ENCODE data around the gene NACAD. TPM values are rescaled to one million over a fixed set of nuclear protein-coding genes. Genes with fewer than 3 reads are reported as not detected.
A peak's percentile ranks its signal among the peaks of the same experiment; 100 is the strongest.

The NACAD gene
- total RNA-seq, 1 donor from 2014 or later, result 5.1 TPM

DNA sequence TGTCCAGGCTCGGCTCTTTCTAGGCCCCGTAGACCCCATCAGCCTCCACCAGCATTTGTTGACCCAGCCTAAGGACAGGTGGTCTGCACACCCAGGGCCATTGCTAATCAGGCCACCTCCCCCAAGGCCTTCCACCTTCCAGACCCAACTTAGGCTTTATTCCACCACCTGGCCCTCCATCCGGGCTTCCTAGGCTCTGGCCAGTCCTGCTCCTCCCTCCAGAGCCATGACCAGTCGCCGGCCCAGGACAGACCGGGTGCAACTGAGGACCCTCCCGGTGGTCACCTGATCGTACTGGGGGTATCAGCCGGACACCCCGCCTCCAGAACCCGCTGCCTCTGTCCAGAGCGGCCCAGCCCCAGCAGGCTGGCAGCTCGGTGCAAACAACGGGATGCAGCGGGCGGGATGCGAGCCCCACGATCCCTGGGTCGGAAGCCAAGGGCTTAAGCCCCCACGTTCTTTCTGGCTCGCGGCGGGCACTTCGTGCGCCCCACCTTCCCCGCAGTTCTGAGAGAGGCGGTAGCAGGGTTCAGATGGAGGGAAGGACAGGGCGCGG lies 545 bp downstream of the NACAD start:
- DNase-seq, result peak; percentile 16

DNA sequence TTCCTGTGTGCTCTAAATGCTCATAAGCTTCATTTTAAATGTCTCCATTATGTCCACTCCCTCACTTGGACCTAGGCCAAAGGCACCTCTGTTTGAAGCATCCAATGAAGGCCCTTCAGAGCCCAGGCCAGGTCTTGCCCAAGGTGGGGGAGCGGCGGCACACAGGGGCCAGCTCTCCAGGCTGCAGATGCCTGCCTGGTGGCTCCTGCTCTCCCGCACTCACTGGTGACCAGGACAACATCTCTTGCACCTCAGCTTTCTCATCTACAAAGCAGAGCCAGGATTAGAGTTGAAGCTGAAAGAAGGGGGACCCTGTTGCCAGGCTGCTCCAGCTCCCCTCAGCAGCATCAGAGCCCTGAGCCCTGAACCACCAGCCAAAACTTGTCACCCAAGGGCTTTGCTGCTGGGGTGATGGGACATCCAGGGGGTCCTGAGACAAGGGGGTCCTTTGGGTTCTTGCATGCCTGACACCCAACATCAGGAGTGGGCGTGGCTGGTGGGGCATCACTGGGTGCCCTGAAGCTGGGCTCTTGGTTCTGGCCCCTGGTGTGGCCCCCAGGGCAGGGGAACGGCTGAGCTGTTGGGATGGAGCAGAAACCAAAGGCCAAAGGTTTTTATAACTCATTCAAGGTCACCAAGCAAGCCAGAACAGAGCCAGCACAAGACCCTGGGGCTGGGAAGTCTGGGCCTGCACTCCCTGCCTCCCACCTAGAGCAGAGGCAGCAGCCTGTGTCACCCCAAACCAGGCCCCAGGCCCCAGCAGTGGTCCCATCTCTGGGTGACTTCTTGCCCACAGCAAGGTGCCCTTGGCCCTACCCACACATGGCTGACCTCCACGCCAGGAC lies 1.2 kb downstream of the NACAD start:
- DNase-seq, result no peak

DNA sequence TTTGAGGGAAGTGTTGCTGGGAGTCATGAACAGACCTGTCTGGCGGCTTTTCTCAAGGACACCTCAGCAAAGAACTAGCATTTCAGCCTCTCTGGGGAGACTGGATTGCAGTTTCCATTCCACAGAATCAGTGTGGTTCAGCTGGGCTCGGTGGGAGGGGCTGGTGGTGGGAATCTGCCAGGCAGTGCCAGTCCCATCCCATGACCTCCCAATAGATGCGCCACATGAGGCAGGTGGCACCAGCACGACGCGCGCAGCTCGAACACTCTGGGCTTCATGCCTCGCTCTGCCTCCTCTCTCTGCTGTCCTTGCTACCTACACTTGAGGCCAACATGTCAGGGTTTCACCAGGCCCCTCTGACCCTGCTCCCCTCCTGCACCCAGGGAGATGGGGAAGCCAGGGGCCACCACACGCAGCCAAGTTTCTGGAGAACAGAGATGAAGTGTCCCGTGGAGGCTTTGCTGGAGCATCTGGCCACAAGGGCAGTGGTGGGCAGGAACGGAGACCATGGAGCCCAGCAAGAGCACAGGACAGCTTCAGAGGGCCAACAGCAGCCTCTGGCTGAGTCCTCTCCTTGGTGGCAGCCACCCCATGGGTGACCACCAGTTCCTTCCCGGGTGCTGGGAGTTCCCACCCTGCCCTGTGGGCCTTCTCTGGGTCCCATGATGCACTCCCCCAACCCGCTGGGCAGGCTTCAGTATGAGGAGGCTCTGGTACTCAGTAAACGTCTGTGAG lies 2.3 kb downstream of the NACAD start:
- no peak for DNase-seq

DNA sequence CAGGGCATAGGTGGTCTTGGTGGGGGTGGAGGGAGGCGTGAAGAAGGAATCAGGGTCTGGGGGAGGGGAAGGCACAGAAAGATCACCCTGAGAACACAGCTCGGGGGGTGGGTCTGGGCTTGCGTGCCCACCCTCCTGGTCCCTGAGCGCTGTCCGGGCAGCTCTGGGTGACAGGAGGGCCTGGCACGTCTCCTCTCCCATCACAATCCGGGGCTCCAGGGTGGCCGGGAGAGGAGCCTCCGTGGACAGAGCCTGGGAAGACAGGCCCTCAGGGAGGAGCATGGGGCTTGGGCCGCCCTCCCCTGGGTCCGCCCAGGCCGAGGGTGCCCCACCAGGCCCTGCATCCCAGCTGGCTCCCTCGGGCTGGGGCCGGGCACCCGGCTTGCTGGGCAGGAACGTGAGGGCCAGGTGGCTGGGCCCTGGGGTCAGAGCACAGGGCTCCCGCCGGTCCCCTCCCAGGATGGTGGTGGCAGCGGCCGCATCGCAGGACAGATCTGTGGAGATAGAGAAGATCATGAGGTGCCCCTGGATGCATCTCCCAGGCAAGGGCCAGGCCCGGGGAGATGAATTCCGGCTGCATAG lies 3.1 kb downstream of the NACAD start:
- DNase-seq, result no peak

DNA sequence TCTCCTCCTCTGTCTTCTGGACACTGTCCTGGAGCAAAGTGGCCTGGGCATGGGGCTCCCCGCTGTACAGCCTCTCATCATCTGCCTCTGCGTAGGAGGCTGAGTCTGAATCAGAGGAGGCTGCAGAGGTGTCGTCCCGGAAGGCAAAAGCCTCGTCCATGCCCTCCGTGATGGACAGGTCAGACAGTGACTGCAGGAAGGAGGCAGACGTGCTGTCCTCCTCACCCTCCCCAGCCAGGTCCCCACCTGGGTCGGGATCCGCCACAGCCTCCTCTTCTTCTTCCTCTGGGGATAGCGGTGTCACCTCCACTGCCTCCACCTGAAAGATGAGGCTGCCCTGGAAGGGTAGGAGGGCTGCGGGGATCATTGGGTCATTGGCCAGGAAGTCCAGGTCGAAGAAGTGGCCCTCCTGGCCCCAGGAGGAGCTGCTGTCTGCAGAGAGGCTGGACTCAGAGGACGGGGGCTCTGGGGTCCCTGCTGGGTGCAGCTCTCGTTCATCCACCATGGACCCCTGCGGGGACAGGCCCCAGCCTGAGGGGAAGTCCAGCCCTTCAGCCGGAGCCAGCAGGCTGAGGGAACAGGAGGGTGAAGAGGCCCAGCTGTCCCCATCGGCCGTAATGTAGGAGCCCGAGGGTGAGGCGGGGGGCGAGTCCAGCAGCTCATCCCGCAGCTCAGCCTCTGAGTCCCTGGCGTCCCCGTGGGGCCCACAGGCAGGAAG lies 3.7 kb downstream of the NACAD start:
- DNase-seq, result no peak

DNA sequence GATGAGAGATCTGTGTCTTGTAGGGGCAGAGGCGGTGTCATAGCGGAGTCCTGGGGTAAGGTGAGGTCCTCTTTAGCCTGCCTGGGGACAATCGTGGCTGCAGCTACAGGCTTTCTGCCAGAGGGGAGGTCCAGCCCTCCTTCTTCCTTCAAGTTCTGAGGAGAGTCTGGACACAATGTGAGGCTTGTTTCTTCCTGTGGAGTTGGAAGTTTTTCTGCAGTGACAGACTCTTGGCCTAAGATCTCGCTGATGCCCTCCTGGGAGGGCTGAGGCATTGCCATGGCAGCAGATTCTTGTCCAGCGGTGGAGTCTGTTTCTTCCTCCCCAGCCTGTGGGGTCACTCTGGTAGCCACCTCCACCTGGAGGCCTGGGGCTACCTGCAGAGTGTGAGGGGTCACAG lies 4.4 kb downstream of the NACAD start:
- DNase-seq, result no peak

DNA sequence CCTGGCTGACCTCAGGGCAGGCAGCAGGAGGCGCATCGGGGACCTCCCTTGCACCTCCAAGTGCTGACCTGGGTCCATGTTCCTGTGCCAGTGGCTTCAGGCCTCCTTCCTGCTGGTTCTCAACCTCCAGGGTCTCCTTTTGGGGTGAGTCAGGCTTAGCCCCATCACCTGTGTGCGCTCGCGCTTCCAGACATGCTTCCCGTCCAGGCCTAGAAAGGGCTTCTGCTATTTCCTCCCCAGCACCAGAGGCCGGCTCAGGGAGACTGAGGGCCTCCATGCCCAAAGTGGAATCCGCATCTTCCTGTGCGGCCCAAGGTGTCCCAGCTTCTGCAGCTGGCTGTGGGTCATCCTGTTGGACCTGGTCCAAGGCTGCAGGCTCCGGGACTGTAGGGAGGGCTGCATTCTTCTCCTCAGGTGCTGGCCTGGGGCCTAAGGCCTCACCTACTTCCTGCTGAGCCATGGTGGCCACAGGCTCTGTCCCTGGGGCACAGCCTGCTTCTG lies 5.9 kb downstream of the NACAD start:
- no peak for DNase-seq

DNA sequence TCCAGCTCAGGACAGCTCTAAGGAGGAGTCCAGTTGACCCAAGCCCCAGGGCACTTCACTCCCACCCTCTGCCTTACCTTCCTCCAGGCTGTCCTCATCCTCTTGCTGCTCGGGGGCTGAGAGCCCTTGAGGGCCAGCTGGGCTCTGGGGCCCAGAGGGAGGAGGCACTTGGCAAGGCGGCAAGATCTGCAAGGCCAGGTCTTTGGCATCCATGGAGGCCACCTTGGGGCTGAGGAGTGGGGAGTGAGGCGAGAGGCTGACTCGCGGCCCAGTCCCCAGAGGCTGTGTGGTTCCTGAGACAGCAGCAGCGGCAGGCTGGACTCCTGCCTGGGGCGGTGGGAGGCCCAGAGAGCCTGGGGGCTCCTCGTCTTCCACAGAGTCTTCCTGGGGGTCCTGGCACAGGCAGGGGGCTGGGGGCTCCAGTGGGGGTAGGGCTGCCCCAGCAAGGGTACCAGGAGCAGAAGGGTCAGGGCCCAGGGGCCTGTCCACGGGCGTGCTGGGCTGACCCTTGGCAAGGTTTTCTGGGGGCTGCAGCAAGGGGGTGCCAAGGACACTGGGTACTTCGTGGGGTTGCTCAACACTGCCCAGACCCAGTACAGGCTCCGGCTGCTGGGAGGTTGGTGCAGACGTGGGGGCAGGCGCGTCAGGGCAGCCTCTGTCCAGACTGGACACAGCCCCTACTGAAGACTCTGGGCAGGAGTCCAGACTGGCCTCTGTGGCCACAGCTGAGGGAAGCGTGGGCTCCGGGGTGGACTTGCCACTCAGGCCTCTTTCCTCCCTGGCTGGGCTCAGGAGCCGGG lies 6.5 kb downstream of the NACAD start:
- no peak for DNase-seq

DNA sequence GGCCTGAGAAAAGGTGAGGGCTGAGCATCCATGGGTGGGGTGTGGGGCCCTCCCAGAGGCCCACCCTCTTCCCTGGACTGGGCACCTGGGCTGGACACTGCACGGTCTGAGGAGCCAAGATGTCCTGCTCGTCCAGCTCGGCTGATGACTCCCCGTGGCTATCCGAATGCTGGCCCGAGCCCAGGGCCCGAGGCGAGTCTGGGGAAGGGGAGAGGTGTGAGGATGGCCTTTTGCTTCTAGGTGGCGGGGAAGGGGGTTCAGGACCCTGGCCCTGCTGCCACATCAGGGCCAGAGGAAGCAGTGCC lies 7.1 kb downstream of the NACAD start:
- DNase-seq, result no peak

DNA sequence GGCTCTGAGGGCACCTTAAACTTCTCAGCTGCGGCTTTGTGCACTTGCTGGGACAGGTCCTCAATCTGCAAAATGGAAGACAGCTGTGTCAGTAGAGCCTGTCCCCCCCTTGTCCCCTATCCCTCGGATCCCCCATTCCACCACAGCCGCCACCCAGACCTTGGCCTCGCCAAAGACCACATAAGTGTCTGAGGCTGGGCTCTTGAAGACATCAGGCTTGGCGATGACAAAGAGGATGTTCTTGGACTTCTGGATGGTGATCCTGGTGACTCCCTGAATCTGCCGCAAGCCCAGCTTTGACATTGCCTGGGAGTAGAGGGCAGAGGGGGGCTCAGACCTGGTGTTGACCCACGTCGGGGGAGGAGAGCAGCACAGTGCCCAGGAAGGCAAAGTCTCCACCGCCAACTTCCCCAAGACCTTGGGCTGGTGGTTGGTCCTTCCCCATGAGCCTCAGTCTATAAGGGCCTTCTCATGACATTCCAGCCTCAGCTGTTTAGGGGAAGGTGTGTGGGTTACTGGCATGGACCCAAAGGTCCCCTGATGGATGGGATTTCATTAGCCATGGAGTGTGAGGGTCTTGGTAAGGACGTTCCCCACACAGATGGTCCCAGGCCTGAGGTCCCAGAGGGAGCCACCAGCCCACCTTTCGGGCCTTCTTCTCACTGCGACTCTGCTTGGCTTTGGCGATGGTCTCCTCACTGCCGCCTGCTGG lies 7.7 kb downstream of the NACAD start:
- DNase-seq, result no peak

DNA sequence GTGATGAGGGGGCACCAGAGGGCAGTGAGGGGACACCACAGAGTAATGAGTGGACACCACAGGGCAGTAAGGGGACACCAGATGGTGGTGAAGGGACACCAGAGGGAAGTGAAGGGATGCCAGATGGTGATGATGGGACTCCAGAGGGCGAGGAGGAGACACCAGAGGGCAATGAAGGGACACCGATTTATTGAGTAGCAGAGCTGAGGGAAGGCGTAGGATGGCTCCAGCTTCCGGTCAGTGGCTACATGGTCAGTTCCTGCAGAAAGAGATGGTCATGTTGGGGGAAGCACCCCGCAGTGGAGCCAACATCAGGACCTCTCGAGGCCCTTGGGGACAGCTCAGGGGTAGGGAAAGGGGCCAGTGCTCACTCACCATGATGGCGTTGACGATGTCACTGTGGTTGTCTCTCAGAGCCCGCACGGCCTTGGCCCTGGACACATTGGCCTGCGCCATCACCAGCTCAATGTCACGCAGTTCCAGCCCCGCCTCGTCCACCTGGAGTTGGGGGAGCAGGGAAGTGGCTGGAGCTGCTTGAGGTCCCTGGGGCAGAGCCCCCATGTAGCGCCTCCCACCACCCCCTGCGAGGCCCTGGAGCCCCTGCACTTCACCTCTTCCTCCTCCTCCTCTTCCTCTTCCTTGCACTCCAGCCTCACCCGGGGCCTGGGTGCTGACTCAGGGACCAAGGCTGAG lies 8.4 kb downstream of the NACAD start:
- DNase-seq, result no peak

DNA sequence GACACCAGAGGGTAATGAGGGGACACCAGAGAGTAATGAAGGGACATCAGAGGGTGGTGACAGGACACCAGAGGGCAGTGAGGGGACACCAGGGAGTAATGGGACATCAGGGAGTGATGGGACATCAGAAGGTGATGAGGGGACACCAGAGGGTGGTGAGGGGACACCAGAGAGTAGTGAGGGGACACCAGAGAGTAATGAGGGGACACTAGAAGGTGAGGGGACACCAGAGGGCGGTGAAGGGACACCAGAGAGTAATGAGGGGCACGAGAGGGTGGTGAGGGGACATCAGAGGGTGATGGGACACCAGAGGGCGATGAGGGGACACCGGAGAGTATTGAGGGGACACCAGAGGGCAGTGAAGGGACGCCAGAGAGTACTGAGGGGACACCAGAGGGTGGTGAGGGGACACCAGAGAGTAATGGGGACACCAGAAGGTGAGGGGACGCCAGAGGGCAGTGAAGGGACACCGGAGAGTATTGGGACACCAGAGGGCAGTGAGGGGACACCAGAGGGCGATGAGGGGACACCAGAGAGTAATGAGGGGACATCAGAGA lies 10.6 kb downstream of the NACAD start:
- no peak for DNase-seq

DNA sequence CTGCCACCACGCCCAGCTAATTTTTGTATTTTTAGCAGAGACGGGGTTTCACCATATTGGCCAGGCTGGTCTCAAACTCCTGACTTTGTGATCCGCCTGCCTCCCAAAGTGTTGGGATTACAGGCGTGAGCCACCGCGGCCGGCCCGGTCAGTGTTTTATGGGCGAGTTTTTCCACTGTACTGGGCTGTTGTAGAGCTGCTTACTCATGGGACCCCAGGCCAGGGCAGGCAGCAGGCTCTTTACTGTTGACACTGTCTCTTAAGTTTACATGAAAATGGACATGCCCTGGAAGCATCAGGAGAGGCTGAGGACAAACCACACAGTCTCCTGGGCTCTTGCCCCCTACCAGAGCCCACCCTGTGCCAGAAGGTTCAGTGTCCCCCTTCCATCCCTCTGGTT lies 11.2 kb downstream of the NACAD start:
- no peak for DNase-seq

DNA sequence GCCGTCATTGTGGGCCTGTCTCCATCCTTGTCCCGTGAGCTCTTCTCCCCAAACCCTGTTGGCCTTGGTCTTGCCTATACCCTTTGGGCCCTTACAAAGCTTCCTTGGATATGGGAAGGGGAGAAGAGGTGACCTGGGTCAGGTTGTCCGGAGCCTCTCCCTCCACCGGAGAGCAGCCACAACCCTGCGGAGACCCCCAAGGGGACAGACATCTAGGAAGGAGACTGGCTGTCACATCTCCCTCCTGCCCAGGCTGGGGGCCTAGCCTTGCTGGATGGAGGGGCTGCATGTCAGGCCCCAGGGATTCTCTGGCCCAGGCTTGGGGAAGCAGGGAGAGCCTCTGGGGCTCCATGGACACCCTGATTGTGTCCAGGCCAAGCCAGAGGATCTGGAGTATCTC lies 11.8 kb downstream of the NACAD start:
- no peak for DNase-seq

DNA sequence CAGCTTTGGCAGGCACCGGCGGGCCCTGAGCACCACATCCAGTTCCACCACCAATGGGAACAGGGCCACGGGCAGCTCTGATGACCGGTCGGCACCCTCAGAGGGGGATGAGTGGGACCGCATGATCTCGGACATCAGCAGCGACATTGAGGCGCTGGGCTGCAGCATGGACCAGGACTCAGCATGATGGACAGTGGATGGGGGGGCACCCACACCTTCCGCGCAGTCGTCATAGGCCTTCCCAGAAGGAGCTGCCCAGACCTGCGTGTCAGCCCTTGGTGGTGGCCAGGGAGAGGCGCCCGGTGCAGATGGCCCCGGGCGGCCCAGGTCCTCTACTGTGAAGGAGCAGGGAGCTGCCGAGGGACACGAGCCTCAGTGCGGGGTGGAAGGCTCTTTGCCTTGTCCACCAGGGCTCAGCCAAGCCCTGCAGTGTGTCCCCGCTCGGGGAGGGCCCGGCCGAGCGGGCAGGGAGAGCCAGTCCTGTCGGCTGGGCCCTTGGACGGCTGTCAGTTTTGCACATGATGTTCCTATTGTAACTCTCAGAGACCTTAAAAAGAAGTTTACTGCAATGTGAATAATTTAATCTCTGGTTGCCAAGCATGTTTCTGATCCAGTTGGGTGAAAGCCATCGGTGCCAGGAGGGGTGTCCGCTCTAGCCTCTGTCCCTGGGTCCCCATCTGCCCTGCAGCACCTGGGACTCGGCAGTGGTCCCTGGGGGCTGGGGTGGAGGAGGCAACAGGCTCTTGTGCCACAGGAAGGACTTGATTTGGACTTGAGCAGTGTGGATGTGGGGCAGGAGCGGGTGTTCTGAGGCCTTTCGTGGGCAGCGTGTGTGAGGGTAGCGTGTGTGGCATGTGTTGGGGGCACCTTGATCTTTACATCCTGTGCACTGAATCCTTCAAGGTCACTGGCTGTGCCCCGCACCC lies 12.6 kb downstream of the NACAD start:
- DNase-seq, result no peak

DNA sequence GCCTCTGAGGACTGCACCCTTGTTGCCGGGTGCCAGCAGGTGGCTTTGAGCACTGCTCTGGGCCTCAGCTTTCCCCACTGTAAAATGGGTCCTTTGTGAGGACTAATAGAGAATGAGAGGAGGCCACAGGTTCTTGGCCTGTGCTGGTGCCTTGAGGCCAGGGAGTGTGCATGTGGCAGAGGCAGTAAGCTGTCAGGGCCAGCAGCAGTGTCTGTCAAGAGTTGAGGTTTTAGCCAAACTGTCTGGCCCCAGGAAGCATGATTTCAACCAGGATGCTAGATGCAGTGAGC lies 13.5 kb downstream of the NACAD start:
- DNase-seq, result no peak

DNA sequence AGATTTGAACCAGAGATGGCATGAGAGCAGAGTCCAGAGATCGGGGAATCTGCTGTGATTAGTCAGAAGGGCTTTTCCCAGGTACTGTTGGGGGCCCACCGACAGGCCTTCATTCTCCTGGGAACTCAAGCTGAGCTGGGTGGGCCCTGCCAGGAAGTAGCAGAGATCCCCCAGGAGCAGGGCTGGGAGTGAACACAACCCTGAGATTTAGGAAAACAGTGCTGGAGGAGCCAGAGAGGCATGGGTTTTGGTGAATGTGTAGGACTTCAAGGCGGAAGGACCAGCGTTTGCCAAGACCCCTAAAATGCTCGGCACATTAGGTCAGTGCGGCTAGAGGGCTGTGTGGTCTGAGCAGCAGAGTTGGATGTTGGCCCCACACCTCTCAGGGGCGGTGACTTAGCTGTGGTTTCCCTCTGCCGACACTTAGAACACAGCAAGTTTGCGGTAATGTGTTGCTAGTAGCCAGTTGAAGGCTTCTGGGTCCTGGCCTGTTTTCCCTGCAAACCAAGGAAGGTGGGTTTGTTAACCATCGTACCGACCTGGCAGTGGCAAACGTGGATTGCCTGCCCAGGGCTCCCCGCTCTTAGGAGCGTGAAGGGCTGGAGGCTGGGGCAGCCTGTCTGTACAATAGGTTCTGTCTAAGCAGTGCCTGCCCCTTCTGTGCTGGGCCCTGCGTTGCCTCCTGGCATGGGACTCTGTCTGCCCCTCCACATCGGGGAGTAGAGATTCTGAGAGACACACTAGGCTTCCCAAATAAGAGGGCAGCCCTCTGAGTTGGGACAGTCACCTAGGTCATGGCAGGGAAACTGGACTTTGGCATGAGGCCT lies 14.0 kb downstream of the NACAD start:
- no peak for DNase-seq
